CD14-positive monocyte (primary cell): ENCODE measurements around the gene FRAS1. TPM values are rescaled to one million over a fixed set of nuclear protein-coding genes. Genes with fewer than 3 reads are reported as not detected.
A peak's percentile ranks its signal among the peaks of the same experiment; 100 is the strongest.

Source experiments
- DNase-seq, 3 donors: peaks; one replicate each; pipeline ENCODE4 v3.0.0-alpha.2; 2011 to 2022
- H2AFZ ChIP-seq: 2 replicates; pipeline ENCODE4 v1.6.0; 2012; ENCODE audit warnings: mild to moderate bottlenecking, low read depth, low read length, inconsistent platforms; ENCODE audit not compliant: insufficient read depth, poor library complexity, severe bottlenecking
- H3K27ac ChIP-seq, 2 donors: 1 replicate in 1 of 2; 2 replicates in 1 of 2; pipeline ENCODE4 v1.5.1; 2012 to 2013; ENCODE audit warnings: low read length in 2 of 2, control low read depth in 1 of 2, inconsistent platforms in 1 of 2, low read depth in 1 of 2, mild to moderate bottlenecking in 1 of 2
- H3K27me3 ChIP-seq, 2 donors: one replicate each; pipeline versions ENCODE4 v1.6.0 to v1.6.1; 2011 to 2013; ENCODE audit warnings: low read length in 2 of 2; ENCODE audit not compliant: control insufficient read depth in 2 of 2, insufficient read depth in 2 of 2
- H3K36me3 ChIP-seq, 2 donors: replicated peaks in 1 of 2; 1 replicate in 1 of 2; 2 replicates in 1 of 2; pipeline versions ENCODE4 v1.5.1 to v1.6.1; 2012 to 2013; ENCODE audit warnings: low read length in 2 of 2, control low read depth in 1 of 2, inconsistent platforms in 1 of 2, mild to moderate bottlenecking in 1 of 2; ENCODE audit not compliant: insufficient read depth in 2 of 2, control insufficient read depth in 1 of 2
- H3K4me1 ChIP-seq, 2 donors: 1 replicate in 1 of 2; 2 replicates in 1 of 2; pipeline versions ENCODE4 v1.5.1 to v1.6.1; 2012 to 2013; ENCODE audit warnings: low read length in 2 of 2, control low read depth in 1 of 2, inconsistent platforms in 1 of 2, mild to moderate bottlenecking in 1 of 2, moderate library complexity in 1 of 2; ENCODE audit not compliant: insufficient read depth in 2 of 2, control insufficient read depth in 1 of 2
- H3K4me2 ChIP-seq: replicated peaks from 2 replicates; pipeline ENCODE3; 2012; ENCODE audit warnings: low read length, moderate library complexity, mild to moderate bottlenecking; ENCODE audit not compliant: poor library complexity, severe bottlenecking; ENCODE audit errors: extremely low read depth
- H3K4me3 ChIP-seq, 3 experiments: fragments of 200-600 bp in 1 of 3; sonication (generic) in 1 of 3; replicated peaks in 1 of 3; 1 replicate in 2 of 3; 2 replicates in 1 of 3; pipeline ENCODE4 v1.5.1; 2011 to 2013; ENCODE audit warnings: low read length in 3 of 3, mild to moderate bottlenecking in 3 of 3, control low read depth in 2 of 3, low read depth in 2 of 3, inconsistent platforms in 1 of 3, moderate library complexity in 1 of 3
- H3K79me2 ChIP-seq: 2 replicates; pipeline ENCODE4 v1.6.0; 2012; ENCODE audit warnings: mild to moderate bottlenecking, control low read depth, inconsistent platforms, low read length, moderate library complexity; ENCODE audit not compliant: insufficient read depth
- H3K9ac ChIP-seq: 2 replicates; pipeline ENCODE4 v1.6.0; 2017; ENCODE audit warnings: low read length, mild to moderate bottlenecking; ENCODE audit not compliant: insufficient read depth, poor library complexity, severe bottlenecking
- H3K9me3 ChIP-seq, 2 donors: replicated peaks in 1 of 2; 1 replicate in 1 of 2; 2 replicates in 1 of 2; pipeline versions ENCODE4 v1.5.1 to v1.6.1; 2012 to 2013; ENCODE audit warnings: low read length in 2 of 2, control low read depth in 1 of 2; ENCODE audit not compliant: control insufficient read depth in 1 of 2, insufficient read depth in 1 of 2
- H4K20me1 ChIP-seq: 2 replicates; pipeline ENCODE4 v1.6.0; 2012; ENCODE audit warnings: mild to moderate bottlenecking, low read length, control low read depth, moderate library complexity; ENCODE audit not compliant: insufficient read depth
- H3K27ac Mint-ChIP-seq, 7 donors: one replicate each; pipeline ENCODE4 v1.8.0; 2020; ENCODE audit warnings: mild to moderate bottlenecking in 7 of 7, mixed read lengths in 7 of 7, moderate library complexity in 6 of 7, inconsistent platforms in 2 of 7
- H3K27me3 Mint-ChIP-seq, 3 donors: one replicate each; pipeline ENCODE4 v1.8.0; 2021 to 2022; ENCODE audit warnings: low read depth in 3 of 3, mild to moderate bottlenecking in 3 of 3, mixed read lengths in 3 of 3, moderate library complexity in 3 of 3, inconsistent platforms in 1 of 3
- H3K36me3 Mint-ChIP-seq, 2 donors: one replicate each; pipeline ENCODE4 v1.8.0; 2020; ENCODE audit warnings: mixed read lengths in 2 of 2, inconsistent platforms in 1 of 2, mild to moderate bottlenecking in 1 of 2
- H3K4me1 Mint-ChIP-seq: one replicate; pipeline ENCODE4 v1.8.0; 2020; ENCODE audit warnings: mild to moderate bottlenecking, mixed read lengths
- H3K4me3 Mint-ChIP-seq, 2 donors: one replicate each; pipeline ENCODE4 v1.8.0; 2020; ENCODE audit warnings: mild to moderate bottlenecking in 2 of 2, mixed read lengths in 2 of 2, moderate library complexity in 1 of 2
- H3K9me3 Mint-ChIP-seq, 7 donors: one replicate each; pipeline ENCODE4 v1.8.0; 2020 to 2022; ENCODE audit warnings: mixed read lengths in 7 of 7, mild to moderate bottlenecking in 6 of 7, moderate library complexity in 6 of 7, inconsistent platforms in 2 of 7
- CTCF ChIP-seq: fragments of 200-600 bp; IDR thresholded peaks from one replicate; pipeline ENCODE4 v1.8.0; 2022; ENCODE audit warnings: antibody characterized with exemption, mild to moderate bottlenecking
- whole genome bisulfite sequencing: methylation state at CpG from one replicate; pipeline ENCODE4 v1.1.5; 2013; ENCODE audit warnings: missing lambda C conversion rate; ENCODE audit not compliant: insufficient coverage; 5-methylcytosine and 5-hydroxymethylcytosine counted together
- intact Hi-C, 2 donors: fragments of 100-400 bp; cut with micrococcal nuclease; formaldehyde crosslinking; loops; one replicate each; pipeline versions ENCODE4 v1.15.0 to v1.15.1; 2023
- polyA plus RNA-seq, 3 donors: library from polyadenylated mRNA; depleted of rRNA in 1 of 3; unstranded in 2 of 3; stranded (reverse) in 1 of 3; fragments of 300-500 nt in 2 of 3; fragments of >200 nt in 1 of 3; fragmentation: Illumina TruSeq in 2 of 3; gene quantifications; 1 replicate in 2 of 3; 2 replicates in 1 of 3; pipeline ENCODE4 v1.2.3, GENCODE V29; 2012 to 2021

FRAS1 gene
- polyA plus RNA-seq, 3 donors = not detected

- WGBS = no CpG with 5 or more reads among the region's 4 CpGs
- intact Hi-C loops = no loop called here
Measured at GRCh38 chr4:78320349-78320935, 263.3 kb downstream of the FRAS1 start.

GRCh38 chr4:78322032-78322431 lies 264.9 kb downstream of the FRAS1 start:
- no CpG with 5 or more reads among the region's 5 CpGs for WGBS
- Mint-ChIP-seq H3K4me3 (no peak overlapping the region), H3K27me3 (peaks cover 3 to 10% (median 5%) of the 10 kb centered on the region in 3 donors), H3K27ac (no peak overlapping the region), H3K9me3 (no peaks in the 10 kb centered on the region), H3K36me3 (no peaks in the 10 kb centered on the region), H3K4me1 (peaks cover 8% of the 10 kb centered on the region)
- Histone ChIP-seq H3K4me3 (no peak overlapping the region), H3K4me1 (no peaks in the 10 kb centered on the region), H3K4me2 (no peak overlapping the region), H3K9ac (no peak overlapping the region), H3K27me3 (peaks cover 2 to 7% of the 10 kb centered on the region in 2 donors), H3K79me2 (no peaks in the 10 kb centered on the region), H3K27ac (no peak overlapping the region), H4K20me1 (no peaks in the 10 kb centered on the region), H3K36me3 (no peaks in the 10 kb centered on the region), H2AFZ (no peak overlapping the region), H3K9me3 (no peaks in the 10 kb centered on the region)
- TF ChIP-seq CTCF = no peak
- intact Hi-C loops = no loop called here
- no peak for DNase-seq

More at GRCh38 chr4:78320349-78320935, 263.3 kb downstream of the FRAS1 start:
- no peaks in the 10 kb centered on the region for H3K36me3 Mint-ChIP-seq
- Histone ChIP-seq H3K27ac (no peak overlapping the region), H3K9ac (no peak overlapping the region), H3K4me2 (no peak overlapping the region), H3K36me3 (no peaks in the 10 kb centered on the region), H3K4me3 (no peak overlapping the region), H3K9me3 (no peaks in the 10 kb centered on the region), H4K20me1 (no peaks in the 10 kb centered on the region), H3K27me3 (peaks cover under 1 to 9% of the 10 kb centered on the region in 2 donors), H3K4me1 (no peaks in the 10 kb centered on the region), H2AFZ (no peak overlapping the region), H3K79me2 (no peaks in the 10 kb centered on the region)
- peak overlapping the region in 1 of 2 donors; percentile 1 for H3K4me3 Mint-ChIP-seq
- peak in 2 of 3 donors; percentile 7 to 9 for DNase-seq
- H3K27ac Mint-ChIP-seq = no peak overlapping the region
- no peak for TF ChIP-seq CTCF
- H3K4me1 Mint-ChIP-seq = peaks cover 8% of the 10 kb centered on the region
- H3K9me3 Mint-ChIP-seq = peaks cover 0 to 2% (median 0%) of the 10 kb centered on the region in 7 donors
- peaks cover 3 to 6% (median 4%) of the 10 kb centered on the region in 3 donors for H3K27me3 Mint-ChIP-seq
